ENCODE results near the gene NSMF. TPM values are rescaled to one million over a fixed set of nuclear protein-coding genes. Genes with fewer than 3 reads are reported as not detected.

NSMF gene
- total RNA-seq, 1 donor from 2014 or later = 35.1 TPM

GRCh38 chr9:137398561-137399468 is 60.3 kb downstream of the NSMF start:
- intact Hi-C loops (cut with DNase I) = no loop called here
- DNase-seq (ENCODE audit: extremely low spot score in 2 of 2) = no peak
- TF ChIP-seq CTCF (IDR thresholded peaks at IDR 0.05) (no peak), POLR2AphosphoS5 (IDR thresholded peaks at IDR 0.05; ENCODE audit: insufficient read depth in 1 of 2, low read depth in 1 of 2) (no peak), POLR2A (IDR thresholded peaks at IDR 0.05) (no peak)
- no peak overlapping the region for H3K4me3 ChIP-seq
- H3K27ac ChIP-seq = no peak overlapping the region
- H3K27me3 ChIP-seq = no peaks in the 10 kb centered on the region
- H3K36me3 ChIP-seq = no peaks in the 10 kb centered on the region
- no peaks in the 10 kb centered on the region for H3K4me1 ChIP-seq
- no peaks in the 10 kb centered on the region for H3K9me3 ChIP-seq

- intact Hi-C loops (cut with DNase I) = no loop called here
- H3K27me3 ChIP-seq = no peaks in the 10 kb centered on the region
- no peak overlapping the region for H3K27ac ChIP-seq
- DNase-seq (ENCODE audit: extremely low spot score in 2 of 2) = no peak
- no peak for TF ChIP-seq CTCF (IDR thresholded peaks at IDR 0.05)
- TF ChIP-seq POLR2AphosphoS5 (IDR thresholded peaks at IDR 0.05; ENCODE audit: insufficient read depth in 1 of 2, low read depth in 1 of 2) = no peak
- no peak for TF ChIP-seq POLR2A (IDR thresholded peaks at IDR 0.05)
- no peaks in the 10 kb centered on the region for H3K9me3 ChIP-seq
- no peaks in the 10 kb centered on the region for H3K4me1 ChIP-seq
- no peak overlapping the region for H3K4me3 ChIP-seq
- no peaks in the 10 kb centered on the region for H3K36me3 ChIP-seq
Observed at GRCh38 chr9:137397675-137398423, 61.3 kb downstream of the NSMF start.

Small RNA genes lying within 50 kb of the gene (microRNA-seq; reads per million reads assigned to microRNA genes)
- gene MIR7114 (ENCODE audit: borderline number of aligned reads, borderline replicate concordance) = not detected

Other genes with a start within 250 kb of the NSMF start
- 0.98 TPM for gene RNF208, start 237.1 kb downstream of the NSMF start, total RNA-seq
- 24.3 TPM for gene CYSRT1, start 234.2 kb downstream of the NSMF start, total RNA-seq
- 0.74 TPM for gene RNF224, start 231.8 kb downstream of the NSMF start, total RNA-seq
- gene SLC34A3, start 228.4 kb downstream of the NSMF start, total RNA-seq = not detected
- gene TUBB4B, start 218.0 kb downstream of the NSMF start, total RNA-seq = 312 TPM
- not detected for gene STPG3, start 208.0 kb downstream of the NSMF start, total RNA-seq
- gene NELFB, start 204.0 kb downstream of the NSMF start, total RNA-seq = 44.0 TPM
- 13.0 TPM for gene TOR4A, start 181.6 kb downstream of the NSMF start, total RNA-seq
- 29.5 TPM for gene NRARP, start 157.1 kb downstream of the NSMF start, total RNA-seq
- 35.6 TPM for gene EXD3, start 36.2 kb downstream of the NSMF start, total RNA-seq
- gene NOXA1, start 35.9 kb downstream of the NSMF start, total RNA-seq = 2.9 TPM
- gene ENTPD8, start 18.0 kb downstream of the NSMF start, total RNA-seq = not detected
- 16.2 TPM for gene PNPLA7, start 91.1 kb upstream of the NSMF start, total RNA-seq
- gene MRPL41, start 92.5 kb upstream of the NSMF start, total RNA-seq = 83.7 TPM
- gene DPH7, start 119.6 kb upstream of the NSMF start, total RNA-seq = 32.9 TPM
- 10.3 TPM for gene ZMYND19, start 131.2 kb upstream of the NSMF start, total RNA-seq
- gene ARRDC1, start 146.4 kb upstream of the NSMF start, total RNA-seq = 114 TPM
- gene EHMT1, start 159.7 kb upstream of the NSMF start, total RNA-seq = 65.8 TPM